MCF 10A (cell line): ENCODE data around the gene LILRA5. TPM values are rescaled to one million over a fixed set of nuclear protein-coding genes. Genes with fewer than 3 reads are reported as not detected.
"Not testable (repeated sequence)": the region's sequence is repeated elsewhere in the genome, so short reads cannot be mapped to it uniquely, and the experiment has no call there.

Experiments used
- BruUV-seq: library from RNA; stranded (reverse); fragments of 400-500 nt; replicated peaks from 2 replicates; lab custom pipeline; 2021; lab: Mats Ljungman, UMichigan
- CTCF ChIA-PET: fragments of 300-600 bp; sonication (Branson Sonifier 250); formaldehyde crosslinking; extraction: SDS; loops from one replicate; lab custom pipeline; 2021; ENCODE audit warnings: antibody characterized with exemption, inconsistent platforms; lab: Yijun Ruan, JAX
- POLR2A ChIA-PET: fragments of 300-600, 350-650 bp; sonication (Branson Sonifier 250); formaldehyde crosslinking; extraction: SDS; loops from one replicate; lab custom pipeline; 2020; ENCODE audit warnings: antibody characterized with exemption, inconsistent platforms; lab: Yijun Ruan, JAX
- DNase-seq: peaks from one replicate; pipeline ENCODE4 v3.0.0-alpha.2; 2018; ENCODE audit not compliant: unreplicated experiment
- H3K27ac Mint-ChIP-seq: one replicate; pipeline ENCODE4 v1.8.0; 2022; ENCODE audit warnings: mild to moderate bottlenecking, low read depth, mixed read lengths; ENCODE audit not compliant: unreplicated experiment
- H3K27me3 Mint-ChIP-seq: one replicate; pipeline ENCODE4 v1.8.0; 2022; ENCODE audit warnings: mixed read lengths; ENCODE audit not compliant: insufficient read depth, unreplicated experiment
- H3K36me3 Mint-ChIP-seq: one replicate; pipeline ENCODE4 v1.8.0; 2022; ENCODE audit warnings: mild to moderate bottlenecking, moderate library complexity, mixed read lengths; ENCODE audit not compliant: insufficient read depth, unreplicated experiment
- H3K4me1 Mint-ChIP-seq: one replicate; pipeline ENCODE4 v1.8.0; 2022; ENCODE audit warnings: mixed read lengths; ENCODE audit not compliant: insufficient read depth, unreplicated experiment
- H3K4me3 Mint-ChIP-seq: one replicate; pipeline ENCODE4 v1.8.0; 2022; ENCODE audit warnings: mild to moderate bottlenecking, moderate library complexity, mixed read lengths; ENCODE audit not compliant: unreplicated experiment
- H3K9me3 Mint-ChIP-seq: one replicate; pipeline ENCODE4 v1.8.0; 2022; ENCODE audit warnings: mixed read lengths; ENCODE audit not compliant: unreplicated experiment
- CTCF ChIP-seq: fragments of 200-600 bp; IDR thresholded peaks from one replicate; pipeline ENCODE4 v1.8.0; 2022; ENCODE audit warnings: antibody characterized with exemption, mild to moderate bottlenecking; ENCODE audit not compliant: unreplicated experiment
- intact Hi-C: fragments of 100-400 bp; cut with micrococcal nuclease; formaldehyde crosslinking; loops from 2 replicates; pipeline ENCODE4 v1.14.1; 2022
- total RNA-seq: library from RNA; stranded (reverse); gene quantifications from 2 replicates; pipeline ENCODE4 v1.2.3, GENCODE V29; 2022

The LILRA5 gene
- total RNA-seq, 1 experiment from 2014 or later, result not detected

- H3K27me3 Mint-ChIP-seq, result peaks cover 77% of the 10 kb centered on the region
- TF ChIP-seq CTCF, result no peak
- H3K27ac Mint-ChIP-seq, result no peak overlapping the region
- intact Hi-C loops, result no loop called here
- no peaks in the 10 kb centered on the region for H3K4me1 Mint-ChIP-seq
- BruUV-seq, result no TSS peak
- POLR2A ChIA-PET, result no interaction called here
- no peak overlapping the region for H3K4me3 Mint-ChIP-seq
- no peak for DNase-seq
- CTCF ChIA-PET, result interaction anchor here (0.6 to 1.0 kb wide), 4 partner anchors 12 to 111 kb away, joined by 3 to 4 read pairs (median 3); no protein-coding TSS in a partner anchor
- no peaks in the 10 kb centered on the region for H3K9me3 Mint-ChIP-seq
- H3K36me3 Mint-ChIP-seq, result no peaks in the 10 kb centered on the region
These were observed 33.5 kb downstream of the LILRA5 start for GRCh38 chr19:54279406-54279962.

GRCh38 chr19:54278571-54279195, 34.3 kb downstream of the LILRA5 start:
- BruUV-seq, intact Hi-C loops, H3K9me3 Mint-ChIP-seq, POLR2A ChIA-PET, DNase-seq, H3K4me3 Mint-ChIP-seq, H3K27ac Mint-ChIP-seq, H3K36me3 Mint-ChIP-seq, H3K4me1 Mint-ChIP-seq: not testable (repeated sequence)
- H3K27me3 Mint-ChIP-seq, result peaks cover 77% of the 10 kb centered on the region
- CTCF ChIA-PET, result interaction anchor here (1.0 kb wide), 1 partner anchor 14 kb away, joined by 3 read pairs; no protein-coding TSS in a partner anchor

- intact Hi-C loops, H3K9me3 Mint-ChIP-seq, DNase-seq, H3K36me3 Mint-ChIP-seq, POLR2A ChIA-PET, BruUV-seq, H3K4me3 Mint-ChIP-seq, H3K27ac Mint-ChIP-seq, H3K4me1 Mint-ChIP-seq: not testable (repeated sequence)
- CTCF ChIA-PET, result interaction anchor here (0.7 to 1.9 kb wide), 2 partner anchors 12 to 610 kb away, joined by 3 to 7 read pairs; no protein-coding TSS in a partner anchor
- H3K27me3 Mint-ChIP-seq, result peaks cover 77% of the 10 kb centered on the region
These were observed 34.9 kb downstream of the LILRA5 start for GRCh38 chr19:54278056-54278455.

GRCh38 chr19:54277111-54277615, 35.8 kb downstream of the LILRA5 start:
- H3K27ac Mint-ChIP-seq, H3K4me3 Mint-ChIP-seq, BruUV-seq, H3K4me1 Mint-ChIP-seq, intact Hi-C loops, H3K36me3 Mint-ChIP-seq, POLR2A ChIA-PET, DNase-seq, H3K9me3 Mint-ChIP-seq: not testable (repeated sequence)
- CTCF ChIA-PET, result interaction anchor here (0.7 to 1.9 kb wide), 2 partner anchors 11 to 610 kb away, joined by 3 to 7 read pairs; no protein-coding TSS in a partner anchor
- peaks cover 75% of the 10 kb centered on the region for H3K27me3 Mint-ChIP-seq

GRCh38 chr19:54275951-54276350, 37.0 kb downstream of the LILRA5 start:
- no peak for DNase-seq
- no peak overlapping the region for H3K4me3 Mint-ChIP-seq
- peaks cover 75% of the 10 kb centered on the region for H3K27me3 Mint-ChIP-seq
- CTCF ChIA-PET, result no interaction called here
- BruUV-seq, result no TSS peak
- no peaks in the 10 kb centered on the region for H3K36me3 Mint-ChIP-seq
- intact Hi-C loops, result no loop called here
- no peak for TF ChIP-seq CTCF
- POLR2A ChIA-PET, result no interaction called here
- H3K27ac Mint-ChIP-seq, result no peak overlapping the region
- no peaks in the 10 kb centered on the region for H3K9me3 Mint-ChIP-seq
- no peaks in the 10 kb centered on the region for H3K4me1 Mint-ChIP-seq

GRCh38 chr19:54274516-54274915, 38.5 kb downstream of the LILRA5 start:
- DNase-seq, POLR2A ChIA-PET, H3K36me3 Mint-ChIP-seq, H3K4me3 Mint-ChIP-seq, H3K4me1 Mint-ChIP-seq, intact Hi-C loops, H3K9me3 Mint-ChIP-seq, BruUV-seq, H3K27ac Mint-ChIP-seq: not testable (repeated sequence)
- CTCF ChIA-PET, result interaction anchor here (1.0 kb wide), 1 partner anchor 16 kb away, joined by 3 read pairs; no protein-coding TSS in a partner anchor
- peaks cover 81% of the 10 kb centered on the region for H3K27me3 Mint-ChIP-seq
